Suprapubic skin (tissue), 4 donors: ENCODE measurements around the gene IBA57. TPM values are rescaled to one million over a fixed set of nuclear protein-coding genes. Genes with fewer than 3 reads are reported as not detected.
A peak's percentile ranks its signal among the peaks of the same experiment; 100 is the strongest.

ENCODE experiments used
- DNase-seq, 2 donors: peaks; one replicate each; pipeline ENCODE4 v3.0.0-alpha.2; 2019; ENCODE audit warnings: low spot score in 2 of 2
- H3K27ac ChIP-seq: fragments of 200-600 bp; sonication (generic); one replicate; pipeline ENCODE4 v1.5.1; 2019
- H3K27me3 ChIP-seq: fragments of 200-600 bp; sonication (generic); one replicate; pipeline ENCODE4 v1.5.1; 2019
- H3K36me3 ChIP-seq: fragments of 200-600 bp; sonication (generic); one replicate; pipeline ENCODE4 v1.5.1; 2019
- H3K4me1 ChIP-seq: fragments of 200-600 bp; sonication (generic); one replicate; pipeline ENCODE4 v1.5.1; 2019
- H3K4me3 ChIP-seq: fragments of 200-600 bp; sonication (generic); one replicate; pipeline ENCODE4 v1.5.1; 2019; ENCODE audit warnings: mild to moderate bottlenecking
- H3K9me3 ChIP-seq: fragments of 200-600 bp; sonication (generic); one replicate; pipeline ENCODE4 v1.5.1; 2019
- CTCF ChIP-seq, 2 donors: fragments of 200-600 bp in 1 of 2; fragments of 450-650 bp in 1 of 2; sonication (generic) in 1 of 2; IDR thresholded peaks; one replicate each; pipeline ENCODE4 v1.5.1; 2016 to 2019; ENCODE audit warnings: antibody characterized with exemption in 2 of 2, mild to moderate bottlenecking in 1 of 2, moderate library complexity in 1 of 2
- EP300 ChIP-seq: sonication (generic); formaldehyde crosslinking; IDR thresholded peaks from one replicate; pipeline ENCODE4 v1.6.1; 2017; ENCODE audit warnings: antibody characterized with exemption
- POLR2A ChIP-seq, 2 donors: fragments of 450-650 bp; IDR thresholded peaks; one replicate each; pipeline ENCODE4 v1.6.1; 2017; ENCODE audit warnings: antibody characterized with exemption in 2 of 2, mild to moderate bottlenecking in 2 of 2, moderate library complexity in 2 of 2
- POLR2AphosphoS5 ChIP-seq, 3 donors: sonication (generic); formaldehyde crosslinking; IDR thresholded peaks; one replicate each; pipeline ENCODE4 v1.6.1; 2017; ENCODE audit warnings: antibody characterized with exemption in 3 of 3
- WGBS: methylation state at CpG from one replicate; pipeline ENCODE4 v1.1.5; 2018; 5-methylcytosine and 5-hydroxymethylcytosine counted together
- total RNA-seq, 4 donors: library from RNA; depleted of rRNA; stranded (reverse); fragments of >200 nt; gene quantifications; one replicate each; pipeline ENCODE4 v1.1.0, GENCODE V29; 2016

The IBA57 gene
- total RNA-seq, 4 donors from 2014 or later = 9.2 to 22.4 (median 12.4) TPM

- Histone ChIP-seq H3K4me1 (peaks cover 11% of the 10 kb centered on the region), H3K36me3 (peaks cover 7% of the 10 kb centered on the region), H3K27me3 (no peaks in the 10 kb centered on the region), H3K4me3 (no peak overlapping the region), H3K27ac (no peak overlapping the region), H3K9me3 (no peaks in the 10 kb centered on the region)
- TF ChIP-seq EP300 (no peak), POLR2AphosphoS5 (IDR thresholded peaks at IDR 0.05) (no peak), POLR2A (IDR thresholded peaks at IDR 0.05) (no peak)
- peak in 1 of 2 donors; percentile 62 for DNase-seq
- WGBS = 75% methylated on average over 5 of the region's 18 CpGs
These were observed 9.9 kb downstream of the IBA57 start for GRCh38 chr1:228175316-228176023.

- Histone ChIP-seq H3K9me3 (no peaks in the 10 kb centered on the region), H3K4me1 (peaks cover 11% of the 10 kb centered on the region), H3K36me3 (peaks cover 7% of the 10 kb centered on the region), H3K27ac (no peak overlapping the region), H3K4me3 (no peak overlapping the region), H3K27me3 (no peaks in the 10 kb centered on the region)
- 94% methylated on average over 3 of the region's 4 CpGs for WGBS
- DNase-seq = peak in 1 of 2 donors; percentile 55
- TF ChIP-seq POLR2AphosphoS5 (IDR thresholded peaks at IDR 0.05) = no peak
- no peak for TF ChIP-seq EP300
- TF ChIP-seq POLR2A (IDR thresholded peaks at IDR 0.05) = no peak
- no peak for TF ChIP-seq CTCF (IDR thresholded peaks at IDR 0.05)
These were observed 10.4 kb downstream of the IBA57 start for GRCh38 chr1:228176024-228176395.

- peaks cover 7% of the 10 kb centered on the region for H3K36me3 ChIP-seq
- H3K9me3 ChIP-seq = no peaks in the 10 kb centered on the region
- 92% methylated on average over 8 of the region's 19 CpGs for WGBS
- DNase-seq = peak in 1 of 2 donors; percentile 68
- peaks cover 11% of the 10 kb centered on the region for H3K4me1 ChIP-seq
- no peaks in the 10 kb centered on the region for H3K27me3 ChIP-seq
- TF ChIP-seq EP300 (no peak), CTCF (IDR thresholded peaks at IDR 0.05) (no peak), POLR2A (IDR thresholded peaks at IDR 0.05) (no peak), POLR2AphosphoS5 (IDR thresholded peaks at IDR 0.05) (no peak)
- no peak overlapping the region for H3K4me3 ChIP-seq
- no peak overlapping the region for H3K27ac ChIP-seq
These were observed 11.0 kb downstream of the IBA57 start for GRCh38 chr1:228176461-228177182.

- Histone ChIP-seq H3K9me3 (no peaks in the 10 kb centered on the region), H3K36me3 (peaks cover 7% of the 10 kb centered on the region), H3K4me3 (no peak overlapping the region), H3K4me1 (peaks cover 11% of the 10 kb centered on the region), H3K27ac (no peak overlapping the region), H3K27me3 (no peaks in the 10 kb centered on the region)
- no peak for DNase-seq
- WGBS = 70% methylated on average over 5 of the region's 5 CpGs
- TF ChIP-seq EP300 = no peak
- TF ChIP-seq POLR2AphosphoS5 (IDR thresholded peaks at IDR 0.05) = no peak
- no peak for TF ChIP-seq POLR2A (IDR thresholded peaks at IDR 0.05)
- TF ChIP-seq CTCF (IDR thresholded peaks at IDR 0.05) = no peak
These were observed 11.5 kb downstream of the IBA57 start for GRCh38 chr1:228177183-228177475.

- H3K36me3 ChIP-seq = peaks cover 7% of the 10 kb centered on the region
These were observed 12.4 kb downstream of the IBA57 start for GRCh38 chr1:228177721-228178710.

More at GRCh38 chr1:228177721-228178710, 12.4 kb downstream of the IBA57 start:
- Histone ChIP-seq H3K4me3 (no peak overlapping the region), H3K27me3 (no peaks in the 10 kb centered on the region), H3K9me3 (no peaks in the 10 kb centered on the region), H3K4me1 (peaks cover 11% of the 10 kb centered on the region), H3K27ac (no peak overlapping the region)
- no peak for TF ChIP-seq POLR2A (IDR thresholded peaks at IDR 0.05)
- no peak for TF ChIP-seq CTCF (IDR thresholded peaks at IDR 0.05)
- TF ChIP-seq EP300 = no peak
- no peak for TF ChIP-seq POLR2AphosphoS5 (IDR thresholded peaks at IDR 0.05)
- whole genome bisulfite sequencing = 93% methylated on average over 12 of the region's 12 CpGs
- DNase-seq = peak; percentile 9 to 55
